MM.1S (cell line): Measurements from ENCODE around the gene BIRC7.

Experiments used
- EZH2 ChIP-seq: fragments of 300-600 bp; sonication (generic); optimal IDR thresholded peaks from 2 replicates; pipeline ENCODE3; 2017; ENCODE audit warnings: low read depth, mild to moderate bottlenecking, antibody characterized with exemption, low read length, mixed read lengths
- EZH2phosphoT487 ChIP-seq: fragments of 300-600 bp; sonication (generic); IDR thresholded peaks from 2 replicates; pipeline ENCODE4 v1.6.1; 2018; ENCODE audit warnings: antibody characterized with exemption, low read length
- TF ChIP-seq, protein P1 (sequence below): fragments of 300-600 bp; sonication (generic); IDR thresholded peaks from 2 replicates; pipeline ENCODE4 v1.5.1; 2016; ENCODE audit warnings: antibody characterized with exemption, low read length, mixed read lengths

DNA sequence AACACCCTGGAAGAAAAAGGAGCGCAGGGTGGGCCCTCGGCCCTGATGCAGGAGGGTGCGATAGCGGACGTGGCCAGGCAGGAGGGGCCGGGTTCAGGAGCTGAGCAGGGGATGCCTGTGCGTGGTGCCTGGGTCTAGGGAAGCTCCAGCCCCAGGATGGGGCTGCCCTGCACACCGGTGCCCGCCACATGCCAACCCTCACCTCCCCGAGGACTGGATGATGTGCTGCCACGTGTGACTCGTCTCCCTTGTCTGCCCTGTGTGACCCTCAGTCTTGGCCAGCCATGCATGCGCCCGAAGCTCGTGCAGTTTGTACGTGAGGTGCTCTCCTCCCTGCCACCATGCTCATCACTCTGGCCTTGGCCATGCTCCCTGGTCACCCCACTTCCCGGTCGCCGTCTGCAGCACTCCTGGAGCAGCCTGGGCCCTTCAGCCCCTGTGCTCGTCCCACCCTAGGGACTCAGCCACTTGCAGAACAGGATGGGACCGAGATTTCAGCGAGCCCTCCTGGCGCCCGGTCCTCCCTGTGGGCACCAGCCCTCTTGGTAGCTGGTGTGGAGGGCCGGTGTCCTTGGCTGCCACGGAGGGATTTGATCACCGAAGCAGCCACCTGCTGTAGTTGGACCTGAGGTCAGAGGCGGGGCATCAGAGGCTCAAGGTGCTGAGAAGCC lies 53.0 kb downstream of the BIRC7 start:
- TF ChIP-seq, protein P1, sequence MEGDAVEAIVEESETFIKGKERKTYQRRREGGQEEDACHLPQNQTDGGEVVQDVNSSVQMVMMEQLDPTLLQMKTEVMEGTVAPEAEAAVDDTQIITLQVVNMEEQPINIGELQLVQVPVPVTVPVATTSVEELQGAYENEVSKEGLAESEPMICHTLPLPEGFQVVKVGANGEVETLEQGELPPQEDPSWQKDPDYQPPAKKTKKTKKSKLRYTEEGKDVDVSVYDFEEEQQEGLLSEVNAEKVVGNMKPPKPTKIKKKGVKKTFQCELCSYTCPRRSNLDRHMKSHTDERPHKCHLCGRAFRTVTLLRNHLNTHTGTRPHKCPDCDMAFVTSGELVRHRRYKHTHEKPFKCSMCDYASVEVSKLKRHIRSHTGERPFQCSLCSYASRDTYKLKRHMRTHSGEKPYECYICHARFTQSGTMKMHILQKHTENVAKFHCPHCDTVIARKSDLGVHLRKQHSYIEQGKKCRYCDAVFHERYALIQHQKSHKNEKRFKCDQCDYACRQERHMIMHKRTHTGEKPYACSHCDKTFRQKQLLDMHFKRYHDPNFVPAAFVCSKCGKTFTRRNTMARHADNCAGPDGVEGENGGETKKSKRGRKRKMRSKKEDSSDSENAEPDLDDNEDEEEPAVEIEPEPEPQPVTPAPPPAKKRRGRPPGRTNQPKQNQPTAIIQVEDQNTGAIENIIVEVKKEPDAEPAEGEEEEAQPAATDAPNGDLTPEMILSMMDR: no peak
- TF ChIP-seq EZH2phosphoT487 (no peak), EZH2 (no peak)
